OCI-LY1 (cell line): ENCODE data around the gene BAIAP2.

Source experiments
- H2AFZ ChIP-seq: fragments of 200-600 bp; sonication (generic), shearing (Covaris generic); 2 replicates; pipeline ENCODE4 v1.6.0; 2014; ENCODE audit warnings: antibody characterized with exemption, mild to moderate bottlenecking, low read length
- H3F3A ChIP-seq: fragments of 200-600 bp; sonication (generic), shearing (Covaris generic); 2 replicates; pipeline ENCODE4 v1.6.0; 2014; ENCODE audit warnings: mild to moderate bottlenecking, antibody characterized with exemption, low read length, moderate library complexity; ENCODE audit not compliant: insufficient read depth
- H3K27ac ChIP-seq: fragments of 200-600 bp; sonication (generic); 2 replicates; pipeline ENCODE4 v1.5.1; 2014; ENCODE audit warnings: low read length, mixed run types, mild to moderate bottlenecking, low read depth; ENCODE audit not compliant: poor library complexity, severe bottlenecking
- H3K27me3 ChIP-seq: fragments of 200-600 bp; sonication (generic); 2 replicates; pipeline ENCODE4 v1.6.0; 2014; ENCODE audit warnings: antibody characterized with exemption, mild to moderate bottlenecking, low read length, moderate library complexity; ENCODE audit not compliant: insufficient read depth
- H3K36me3 ChIP-seq: fragments of 200-600 bp; sonication (generic); 2 replicates; pipeline ENCODE4 v1.6.1; 2014; ENCODE audit warnings: mild to moderate bottlenecking, antibody characterized with exemption, low read length, moderate library complexity, mixed read lengths; ENCODE audit not compliant: insufficient read depth
- H3K4me1 ChIP-seq: fragments of 200-600 bp; sonication (generic); 2 replicates; pipeline ENCODE4 v1.5.1; 2014; ENCODE audit warnings: mild to moderate bottlenecking, low read length, moderate library complexity; ENCODE audit not compliant: insufficient read depth, severe bottlenecking
- H3K4me2 ChIP-seq: fragments of 200-600 bp; sonication (generic), shearing (Covaris generic); 2 replicates; pipeline ENCODE4 v1.6.1; 2014; ENCODE audit warnings: low read length
- H3K4me3 ChIP-seq: fragments of 200-600 bp; sonication (generic); 2 replicates; pipeline ENCODE4 v1.5.1; 2014; ENCODE audit warnings: low read length, low read depth, mild to moderate bottlenecking, mixed read lengths; ENCODE audit not compliant: poor library complexity, severe bottlenecking
- H3K79me2 ChIP-seq: fragments of 200-600 bp; shearing (Covaris generic); 2 replicates; pipeline ENCODE4 v1.6.1; 2016; ENCODE audit warnings: mixed run types, low read length, mixed read lengths; ENCODE audit not compliant: insufficient read depth
- H3K9ac ChIP-seq: fragments of 200-600 bp; sonication (generic), shearing (Covaris generic); 2 replicates; pipeline ENCODE4 v1.6.1; 2014; ENCODE audit warnings: mild to moderate bottlenecking, low read length, mixed read lengths
- H3K9me2 ChIP-seq: fragments of 200-600 bp; sonication (generic), shearing (Covaris generic); 2 replicates; pipeline ENCODE4 v1.6.1; 2014; ENCODE audit warnings: low read depth, mild to moderate bottlenecking, low read length, mixed read lengths
- H3K9me3 ChIP-seq: fragments of 200-600 bp; shearing (Covaris generic); 2 replicates; pipeline ENCODE4 v1.6.1; 2014; ENCODE audit warnings: low read length, mixed read lengths
- H4K20me1 ChIP-seq: fragments of 200-600 bp; sonication (generic), shearing (Covaris generic); 2 replicates; pipeline ENCODE4 v1.6.0; 2016; ENCODE audit warnings: mild to moderate bottlenecking, low read length; ENCODE audit not compliant: insufficient read depth
- CTCF ChIP-seq: fragments of 200-600 bp; sonication (generic), shearing (Covaris generic); IDR thresholded peaks from 2 replicates; pipeline ENCODE4 v1.5.1; 2017; ENCODE audit warnings: mild to moderate bottlenecking, antibody characterized with exemption, low read length, moderate library complexity, mixed read lengths
- EZH2 ChIP-seq: fragments of 200-600 bp; sonication (generic), shearing (Covaris generic); IDR thresholded peaks from 2 replicates; pipeline ENCODE4 v1.8.0; 2017; ENCODE audit warnings: borderline replicate concordance, mixed run types, mild to moderate bottlenecking, antibody characterized with exemption, low read length, moderate library complexity, mixed read lengths

The BAIAP2 gene

GRCh38 chr17:81064678-81065475 is 29.9 kb downstream of the BAIAP2 start:
- H3K27ac ChIP-seq: no peak overlapping the region
- no peaks in the 10 kb centered on the region for H3K9me3 ChIP-seq
- no peaks in the 10 kb centered on the region for H3K4me1 ChIP-seq
- H3K9ac ChIP-seq: no peak overlapping the region
- H3K27me3 ChIP-seq: peaks cover 6% of the 10 kb centered on the region; the same call in 1 of the 2 replicates
- no peaks in the 10 kb centered on the region for H3K79me2 ChIP-seq
- no peaks in the 10 kb centered on the region for H4K20me1 ChIP-seq
- no peak overlapping the region for H3K4me3 ChIP-seq
- H3K36me3 ChIP-seq: no peaks in the 10 kb centered on the region
- H2AFZ ChIP-seq: no peak overlapping the region
- no peaks in the 10 kb centered on the region for H3K9me2 ChIP-seq
- no peaks in the 10 kb centered on the region for H3F3A ChIP-seq
- no peak overlapping the region for H3K4me2 ChIP-seq
- no peak for TF ChIP-seq CTCF
- no peak for TF ChIP-seq EZH2

GRCh38 chr17:81065500-81065899 is 30.5 kb downstream of the BAIAP2 start:
- peaks cover 12% of the 10 kb centered on the region; the same call in 1 of the 2 replicates for H3K27me3 ChIP-seq
- no peak overlapping the region for H3K4me3 ChIP-seq
- no peaks in the 10 kb centered on the region for H3F3A ChIP-seq
- H4K20me1 ChIP-seq: no peaks in the 10 kb centered on the region
- no peak overlapping the region for H3K4me2 ChIP-seq
- no peak overlapping the region for H3K27ac ChIP-seq
- no peaks in the 10 kb centered on the region for H3K36me3 ChIP-seq
- no peak overlapping the region for H2AFZ ChIP-seq
- no peaks in the 10 kb centered on the region for H3K9me2 ChIP-seq
- no peaks in the 10 kb centered on the region for H3K79me2 ChIP-seq
- TF ChIP-seq CTCF: no peak
- no peak for TF ChIP-seq EZH2
- no peaks in the 10 kb centered on the region for H3K9me3 ChIP-seq
- H3K9ac ChIP-seq: no peak overlapping the region
- no peaks in the 10 kb centered on the region for H3K4me1 ChIP-seq

GRCh38 chr17:81066072-81066471 is 31.1 kb downstream of the BAIAP2 start:
- no peaks in the 10 kb centered on the region for H3K36me3 ChIP-seq
- no peaks in the 10 kb centered on the region for H4K20me1 ChIP-seq
- H3K4me3 ChIP-seq: no peak overlapping the region
- no peak overlapping the region for H2AFZ ChIP-seq
- H3K9me2 ChIP-seq: no peaks in the 10 kb centered on the region
- no peaks in the 10 kb centered on the region for H3K79me2 ChIP-seq
- H3K27me3 ChIP-seq: peaks cover 12% of the 10 kb centered on the region; the same call in 1 of the 2 replicates
- H3K9ac ChIP-seq: no peak overlapping the region
- TF ChIP-seq EZH2: no peak
- TF ChIP-seq CTCF: no peak
- H3F3A ChIP-seq: no peaks in the 10 kb centered on the region
- H3K4me2 ChIP-seq: no peak overlapping the region
- H3K4me1 ChIP-seq: no peaks in the 10 kb centered on the region
- H3K9me3 ChIP-seq: no peaks in the 10 kb centered on the region
- H3K27ac ChIP-seq: no peak overlapping the region
